B cell (primary cell): Measurements from ENCODE around the gene CLN6. TPM values are rescaled to one million over a fixed set of nuclear protein-coding genes. Genes with fewer than 3 reads are reported as not detected.
"Not testable (repeated sequence)": the region's sequence is repeated elsewhere in the genome, so short reads cannot be mapped to it uniquely, and the experiment has no call there.

Experiments used
- ATAC-seq: fragments of 200-7000 bp; cut with Tn5 transposase; one replicate; pipeline ENCODE4 v1.10.0; 2021; ENCODE audit warnings: low read depth, mild to moderate bottlenecking, moderate number of reproducible peaks, moderate library complexity
- CTCF ChIA-PET: fragments of 350-600 bp; sonication (Branson Sonifier 250); formaldehyde crosslinking; loops from one replicate; lab custom pipeline; 2021; ENCODE audit warnings: antibody characterized with exemption, inconsistent platforms; lab: Charles Lee
- POLR2A ChIA-PET: fragments of 350-600 bp; sonication (Branson Sonifier 250); formaldehyde crosslinking; loops from one replicate; lab custom pipeline; 2021; ENCODE audit warnings: antibody characterized with exemption; lab: Charles Lee
- DNase-seq: peaks from one replicate; pipeline ENCODE4 v3.0.0; 2013
- H2AFZ ChIP-seq: 2 replicates; pipeline ENCODE4 v1.6.1; 2012; ENCODE audit warnings: mild to moderate bottlenecking, low read depth, low read length; ENCODE audit not compliant: insufficient read depth, poor library complexity, severe bottlenecking
- H3K27ac ChIP-seq, 2 donors: 1 replicate in 1 of 2; 2 replicates in 1 of 2; pipeline ENCODE4 v1.5.1; 2012 to 2013; ENCODE audit warnings: low read length in 2 of 2, mild to moderate bottlenecking in 2 of 2, moderate library complexity in 1 of 2
- H3K27me3 ChIP-seq, 4 experiments: fragments of 200-600 bp in 1 of 4; sonication (generic) in 1 of 4; replicated peaks in 1 of 4; 1 replicate in 2 of 4; 2 replicates in 2 of 4; pipeline versions ENCODE4 v1.6.1 to v1.7.0; 2013 to 2016; ENCODE audit warnings: low read length in 3 of 4, mild to moderate bottlenecking in 2 of 4, mixed read lengths in 1 of 4, moderate library complexity in 1 of 4; ENCODE audit not compliant: insufficient read depth in 4 of 4, control insufficient read depth in 3 of 4; ENCODE audit errors: control extremely low read depth in 1 of 4
- H3K36me3 ChIP-seq, 2 experiments: replicated peaks in 1 of 2; 1 replicate in 1 of 2; 2 replicates in 1 of 2; pipeline versions ENCODE4 v1.6.1 to v1.7.1; 2013; ENCODE audit warnings: low read length in 1 of 2; ENCODE audit not compliant: insufficient read depth in 2 of 2, control insufficient read depth in 1 of 2; ENCODE audit errors: control extremely low read depth in 1 of 2, extremely low read depth in 1 of 2
- H3K4me1 ChIP-seq, 2 donors: fragments of 200-600 bp in 1 of 2; sonication (generic) in 1 of 2; 1 replicate in 1 of 2; 2 replicates in 1 of 2; pipeline versions ENCODE4 v1.5.1 to v1.6.1; 2013 to 2017; ENCODE audit warnings: low read length in 2 of 2; ENCODE audit not compliant: control insufficient read depth in 2 of 2, insufficient read depth in 2 of 2
- H3K4me2 ChIP-seq: replicated peaks from 2 replicates; pipeline ENCODE3; 2012; ENCODE audit warnings: mild to moderate bottlenecking, low read depth, low read length; ENCODE audit not compliant: poor library complexity, severe bottlenecking
- H3K4me3 ChIP-seq, 5 experiments: fragments of 200-600 bp in 1 of 5; sonication (generic) in 1 of 5; 1 replicate in 3 of 5; 2 replicates in 2 of 5; pipeline versions ENCODE4 v1.5.1 to v1.7.0; 2011 to 2016; ENCODE audit warnings: low read length in 4 of 5, mild to moderate bottlenecking in 4 of 5, low read depth in 2 of 5, control low read depth in 1 of 5, moderate library complexity in 1 of 5; ENCODE audit not compliant: insufficient read depth in 1 of 5; ENCODE audit errors: control extremely low read depth in 1 of 5, extremely low read depth in 1 of 5
- H3K79me2 ChIP-seq: fragments of 200-600 bp; sonication (generic); one replicate; pipeline ENCODE4 v1.6.0; 2016; ENCODE audit warnings: low read length; ENCODE audit not compliant: control insufficient read depth, insufficient read depth
- H3K9ac ChIP-seq: fragments of 200-600 bp; sonication (generic); 2 replicates; pipeline ENCODE4 v1.6.1; 2017; ENCODE audit warnings: mild to moderate bottlenecking, low read length, moderate library complexity
- H3K9me3 ChIP-seq, 3 donors: one replicate each; pipeline versions ENCODE4 v1.6.1 to v1.7.1; 2013; ENCODE audit warnings: low read length in 2 of 3; ENCODE audit not compliant: control insufficient read depth in 2 of 3, insufficient read depth in 1 of 3; ENCODE audit errors: control extremely low read depth in 1 of 3
- H4K20me1 ChIP-seq: 2 replicates; pipeline ENCODE4 v1.6.0; 2012; ENCODE audit warnings: mild to moderate bottlenecking, low read length; ENCODE audit not compliant: insufficient read depth, control insufficient read depth, poor library complexity, severe bottlenecking
- H3K27ac Mint-ChIP-seq: one replicate; pipeline ENCODE4 v1.8.0; 2021; ENCODE audit warnings: mixed read lengths
- H3K27me3 Mint-ChIP-seq: one replicate; pipeline ENCODE4 v1.8.0; 2021; ENCODE audit warnings: mixed read lengths
- H3K4me1 Mint-ChIP-seq: one replicate; pipeline ENCODE4 v1.8.0; 2021; ENCODE audit warnings: mixed read lengths
- H3K4me3 Mint-ChIP-seq: one replicate; pipeline ENCODE4 v1.8.0; 2021; ENCODE audit warnings: mixed read lengths
- H3K9me3 Mint-ChIP-seq: one replicate; pipeline ENCODE4 v1.8.0; 2022; ENCODE audit warnings: mixed read lengths; ENCODE audit not compliant: insufficient read depth
- EZH2 ChIP-seq: IDR thresholded peaks from 2 replicates; pipeline ENCODE4 v1.6.1; 2012; ENCODE audit warnings: borderline replicate concordance, low read depth, mild to moderate bottlenecking, moderate library complexity, low read length; ENCODE audit not compliant: insufficient read depth, poor library complexity, severe bottlenecking
- WGBS: methylation state at CpG from one replicate; pipeline ENCODE4 v1.1.5; 2013; ENCODE audit warnings: missing lambda C conversion rate; ENCODE audit not compliant: insufficient coverage; 5-methylcytosine and 5-hydroxymethylcytosine counted together
- intact Hi-C: fragments of 100-400 bp; cut with micrococcal nuclease; formaldehyde crosslinking; loops from one replicate; pipeline ENCODE4 v1.10.0; 2022
- polyA plus RNA-seq: library from polyadenylated mRNA; depleted of rRNA; stranded (reverse); fragments of >200 nt; gene quantifications from 2 replicates; pipeline ENCODE4 v1.2.3, GENCODE V29; 2012
- total RNA-seq, 2 donors: library from RNA; stranded (reverse); fragments of 120-200 nt in 1 of 2; gene quantifications; 1 replicate in 1 of 2; 2 replicates in 1 of 2; pipeline versions ENCODE4 v1.2.3 to v1.2.4, GENCODE V29; 2013 to 2022
- TF ChIP-seq, protein P1 (sequence below): fragments of 200-600 bp; IDR thresholded peaks from one replicate; pipeline ENCODE4 v1.8.0; 2022; ENCODE audit warnings: antibody characterized with exemption, mild to moderate bottlenecking

The CLN6 gene
- total and polyA plus RNA-seq, 2 donors (not counting 1 experiment from before 2014, with no cell fraction given), result 22.8 TPM

DNA sequence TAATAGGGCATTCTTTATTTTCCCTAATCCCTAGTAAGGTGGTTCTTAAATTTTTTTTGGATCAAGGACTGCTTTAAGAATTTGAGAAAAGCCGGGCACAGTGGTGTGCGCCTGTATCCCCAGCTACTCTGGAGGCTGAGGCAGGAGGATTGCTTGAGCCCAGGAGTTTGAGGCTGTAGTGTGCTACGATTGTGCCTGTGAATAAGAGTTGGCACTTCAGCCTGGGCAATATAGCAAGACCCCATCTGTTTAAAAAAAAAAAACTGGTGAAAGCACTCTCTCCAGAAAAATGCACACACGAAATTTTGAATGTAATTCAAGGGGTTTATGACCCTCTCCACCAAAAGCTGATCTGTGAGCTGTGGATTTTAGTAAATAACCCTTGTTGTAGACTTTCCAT lies 56.4 kb downstream of the CLN6 start:
- Histone ChIP-seq H3K27ac (no peak overlapping the region), H3K4me2 (no peak overlapping the region), H3K9ac (no peak overlapping the region), H4K20me1 (no peaks in the 10 kb centered on the region), H3K9me3 (no peaks in the 10 kb centered on the region), H3K4me1 (no peaks in the 10 kb centered on the region), H3K79me2 (peaks cover 4% of the 10 kb centered on the region), H3K4me3 (no peak overlapping the region), H2AFZ (no peak overlapping the region), H3K27me3 (no peaks in the 10 kb centered on the region), H3K36me3 (peaks cover 14 to 42% of the 10 kb centered on the region in 2 experiments)
- DNase-seq (no peak), ATAC-seq (no peak)
- TF ChIP-seq, protein P1, sequence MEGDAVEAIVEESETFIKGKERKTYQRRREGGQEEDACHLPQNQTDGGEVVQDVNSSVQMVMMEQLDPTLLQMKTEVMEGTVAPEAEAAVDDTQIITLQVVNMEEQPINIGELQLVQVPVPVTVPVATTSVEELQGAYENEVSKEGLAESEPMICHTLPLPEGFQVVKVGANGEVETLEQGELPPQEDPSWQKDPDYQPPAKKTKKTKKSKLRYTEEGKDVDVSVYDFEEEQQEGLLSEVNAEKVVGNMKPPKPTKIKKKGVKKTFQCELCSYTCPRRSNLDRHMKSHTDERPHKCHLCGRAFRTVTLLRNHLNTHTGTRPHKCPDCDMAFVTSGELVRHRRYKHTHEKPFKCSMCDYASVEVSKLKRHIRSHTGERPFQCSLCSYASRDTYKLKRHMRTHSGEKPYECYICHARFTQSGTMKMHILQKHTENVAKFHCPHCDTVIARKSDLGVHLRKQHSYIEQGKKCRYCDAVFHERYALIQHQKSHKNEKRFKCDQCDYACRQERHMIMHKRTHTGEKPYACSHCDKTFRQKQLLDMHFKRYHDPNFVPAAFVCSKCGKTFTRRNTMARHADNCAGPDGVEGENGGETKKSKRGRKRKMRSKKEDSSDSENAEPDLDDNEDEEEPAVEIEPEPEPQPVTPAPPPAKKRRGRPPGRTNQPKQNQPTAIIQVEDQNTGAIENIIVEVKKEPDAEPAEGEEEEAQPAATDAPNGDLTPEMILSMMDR, result no peak
- no peak for TF ChIP-seq EZH2
- H3K4me3 Mint-ChIP-seq, result no peak overlapping the region
- ChIA-PET POLR2A (no interaction called here), CTCF (no interaction called here)
- no peaks in the 10 kb centered on the region for H3K27me3 Mint-ChIP-seq
- H3K27ac Mint-ChIP-seq, result no peak overlapping the region
- H3K9me3 Mint-ChIP-seq, result no peaks in the 10 kb centered on the region
- no CpG with 5 or more reads among the region's 4 CpGs for WGBS
- H3K4me1 Mint-ChIP-seq, result no peaks in the 10 kb centered on the region
- intact Hi-C loops, result no loop called here

DNA sequence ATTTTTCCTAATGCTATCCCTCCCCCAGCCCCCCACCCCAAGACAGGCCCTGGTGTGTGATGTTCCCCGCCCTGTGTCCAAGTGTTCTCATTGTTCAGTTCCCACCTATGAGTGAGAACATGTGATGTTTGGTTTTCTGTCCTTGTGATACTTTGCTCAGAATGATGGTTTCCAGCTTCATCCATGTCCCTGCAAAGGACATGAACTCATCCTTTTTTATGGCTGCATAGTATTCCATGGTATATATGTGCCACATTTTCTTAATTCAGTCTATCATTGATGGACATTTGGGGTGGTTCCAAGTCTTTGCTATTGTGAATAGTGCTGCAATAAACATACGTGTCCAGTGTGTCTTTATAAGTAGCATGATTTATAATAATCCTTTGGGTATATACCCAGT lies 57.5 kb downstream of the CLN6 start:
- H3K9me3 ChIP-seq, H3K4me1 ChIP-seq, H4K20me1 ChIP-seq, H3K79me2 ChIP-seq, POLR2A ChIA-PET, H3K27me3 Mint-ChIP-seq, H3K4me1 Mint-ChIP-seq, CTCF ChIA-PET, H3K4me3 ChIP-seq, H3K4me3 Mint-ChIP-seq, H3K27me3 ChIP-seq, H2AFZ ChIP-seq, H3K9me3 Mint-ChIP-seq, intact Hi-C loops, ATAC-seq, H3K27ac Mint-ChIP-seq, H3K9ac ChIP-seq, H3K4me2 ChIP-seq, DNase-seq, H3K27ac ChIP-seq: not testable (repeated sequence)
- H3K36me3 ChIP-seq, result peaks cover 8 to 33% of the 10 kb centered on the region in 2 experiments
- no CpG with 5 or more reads among the region's 2 CpGs for WGBS
